AG04450 (cell line): ENCODE measurements around the gene D2HGDH. TPM values are rescaled to one million over a fixed set of nuclear protein-coding genes. Genes with fewer than 3 reads are reported as not detected.

ENCODE experiments used
- CTCF ChIA-PET: fragments of 300-600, 350-600 bp; formaldehyde crosslinking; extraction: SDS; loops from one replicate; lab custom pipeline; 2022; ENCODE audit warnings: antibody characterized with exemption, inconsistent platforms; lab: Charles Lee
- POLR2A ChIA-PET: fragments of 350-600 bp; formaldehyde crosslinking; extraction: SDS; loops from one replicate; lab custom pipeline; 2021; ENCODE audit warnings: antibody characterized with exemption, inconsistent platforms; lab: Yijun Ruan, JAX
- DNase-seq: peaks from one replicate; pipeline ENCODE4 v3.0.0-alpha.2; 2011; ENCODE audit warnings: low read depth, low spot score
- H3K27ac ChIP-seq: one replicate; pipeline ENCODE4 v1.5.1; 2012; ENCODE audit warnings: low read depth, low read length, control low read depth
- H3K27me3 ChIP-seq: one replicate; pipeline ENCODE4 v1.6.0; 2012; ENCODE audit warnings: low read length; ENCODE audit not compliant: control insufficient read depth, insufficient read depth
- H3K4me3 ChIP-seq: 2 replicates; pipeline ENCODE4 v1.5.1; 2011; ENCODE audit warnings: mild to moderate bottlenecking, low read depth, low read length, control low read depth
- H3K9me3 ChIP-seq: 2 replicates; pipeline ENCODE4 v1.5.1; 2012; ENCODE audit warnings: low read length; ENCODE audit not compliant: control insufficient read depth, insufficient read depth
- CTCF ChIP-seq: IDR thresholded peaks from 2 replicates; pipeline ENCODE4 v1.5.1; 2011; ENCODE audit warnings: low read depth, low read length, control low read depth, inconsistent platforms
- polyA plus RNA-seq: library from polyadenylated mRNA; depleted of rRNA; stranded (reverse); fragments of >200 nt; gene quantifications from 2 replicates; pipeline ENCODE4 v1.2.3, GENCODE V29; 2011

D2HGDH gene
- polyA plus RNA-seq, 1 experiment: 7.3 TPM

GRCh38 chr2:241814393-241814642, 79.9 kb downstream of the D2HGDH start:
- Histone ChIP-seq H3K4me3 (no peak overlapping the region), H3K9me3 (peaks cover 20% of the 10 kb centered on the region), H3K27ac (no peak overlapping the region), H3K27me3 (peaks cover 3% of the 10 kb centered on the region)
- CTCF ChIA-PET: no interaction called here
- DNase-seq: no peak
- POLR2A ChIA-PET: no interaction called here
- no peak for TF ChIP-seq CTCF

- CTCF ChIA-PET: no interaction called here
- POLR2A ChIA-PET: no interaction called here
- Histone ChIP-seq H3K4me3 (no peak overlapping the region), H3K27ac (no peak overlapping the region), H3K9me3 (peaks cover 21% of the 10 kb centered on the region), H3K27me3 (peaks cover 3% of the 10 kb centered on the region)
- DNase-seq: no peak
- TF ChIP-seq CTCF: no peak
Measured at GRCh38 chr2:241814643-241815476, 80.4 kb downstream of the D2HGDH start.

- no peak for DNase-seq
- ChIA-PET CTCF (no interaction called here), POLR2A (no interaction called here)
- Histone ChIP-seq H3K27me3 (peaks cover 3% of the 10 kb centered on the region), H3K27ac (no peak overlapping the region), H3K4me3 (no peak overlapping the region), H3K9me3 (peaks cover 30% of the 10 kb centered on the region)
- no peak for TF ChIP-seq CTCF
Measured at GRCh38 chr2:241815477-241816430, 81.3 kb downstream of the D2HGDH start.

- Histone ChIP-seq H3K4me3 (no peak overlapping the region), H3K9me3 (peaks cover 38% of the 10 kb centered on the region), H3K27ac (no peak overlapping the region), H3K27me3 (peaks cover 3% of the 10 kb centered on the region)
- POLR2A ChIA-PET: no interaction called here
- no peak for TF ChIP-seq CTCF
- no peak for DNase-seq
- CTCF ChIA-PET: no interaction called here
Measured at GRCh38 chr2:241816431-241817121, 82.1 kb downstream of the D2HGDH start.
